Parathyroid adenoma (tissue), 2 donors: ENCODE results near the gene IMMP2L.

Experiments
- H2AFZ ChIP-seq: fragments of 300-600 bp; sonication (generic); one replicate; pipeline ENCODE4 v1.7.0; 2017; ENCODE audit warnings: antibody characterized with exemption, mild to moderate bottlenecking
- H3K27ac ChIP-seq: fragments of 300-600 bp; sonication (generic); one replicate; pipeline ENCODE4 v1.7.0; 2017
- H3K27me3 ChIP-seq: fragments of 300-600 bp; sonication (generic); one replicate; pipeline ENCODE4 v1.7.0; 2017; ENCODE audit warnings: low read length; ENCODE audit not compliant: control insufficient read depth, insufficient read depth
- H3K36me3 ChIP-seq: fragments of 300-600 bp; sonication (generic); one replicate; pipeline ENCODE4 v1.7.0; 2017; ENCODE audit warnings: low read length; ENCODE audit not compliant: control insufficient read depth, insufficient read depth
- H3K4me1 ChIP-seq: fragments of 300-600 bp; sonication (generic); one replicate; pipeline ENCODE4 v1.7.0; 2017; ENCODE audit warnings: control low read depth
- H3K4me2 ChIP-seq: fragments of 300-600 bp; sonication (generic); one replicate; pipeline ENCODE4 v1.7.0; 2017; ENCODE audit warnings: low read length
- H3K4me3 ChIP-seq: fragments of 300-600 bp; sonication (generic); one replicate; pipeline ENCODE4 v1.7.0; 2017; ENCODE audit warnings: low read depth, low read length
- H3K79me2 ChIP-seq: fragments of 300-600 bp; sonication (generic); one replicate; pipeline ENCODE4 v1.7.0; 2017; ENCODE audit warnings: control low read depth
- H3K9ac ChIP-seq: fragments of 300-600 bp; sonication (generic); one replicate; pipeline ENCODE4 v1.7.0; 2017; ENCODE audit warnings: mild to moderate bottlenecking
- H3K9me3 ChIP-seq: fragments of 300-600 bp; sonication (generic); one replicate; pipeline ENCODE4 v1.7.0; 2017; ENCODE audit warnings: low read length; ENCODE audit not compliant: control insufficient read depth
- CTCF ChIP-seq: fragments of 300-600 bp; sonication (generic); IDR thresholded peaks from one replicate; pipeline ENCODE4 v1.7.0; 2017; ENCODE audit warnings: antibody characterized with exemption, mild to moderate bottlenecking
- donor health status: primary hyperparathyroidism.

The IMMP2L gene

GRCh38 chr7:111009526-111010040, 552.7 kb downstream of the IMMP2L start:
- Histone ChIP-seq H3K79me2 (no peaks in the 10 kb centered on the region), H3K4me1 (no peaks in the 10 kb centered on the region), H3K4me3 (no peak overlapping the region), H3K4me2 (no peak overlapping the region), H3K36me3 (no peaks in the 10 kb centered on the region), H3K27ac (no peak overlapping the region), H2AFZ (no peak overlapping the region), H3K27me3 (no peaks in the 10 kb centered on the region), H3K9me3 (no peaks in the 10 kb centered on the region), H3K9ac (no peak overlapping the region)
- no peak for TF ChIP-seq CTCF

- Histone ChIP-seq H3K9me3 (no peaks in the 10 kb centered on the region), H3K36me3 (no peaks in the 10 kb centered on the region)
Measured at GRCh38 chr7:111006691-111007090, 555.6 kb downstream of the IMMP2L start.

GRCh38 chr7:111006040-111006439, 556.3 kb downstream of the IMMP2L start:
- no peak overlapping the region for H3K9ac ChIP-seq
- no peak for TF ChIP-seq CTCF

More at GRCh38 chr7:111006691-111007090, 555.6 kb downstream of the IMMP2L start:
- Histone ChIP-seq H2AFZ (no peak overlapping the region), H3K4me3 (no peak overlapping the region), H3K9ac (no peak overlapping the region), H3K4me1 (no peaks in the 10 kb centered on the region), H3K4me2 (no peak overlapping the region), H3K27ac (no peak overlapping the region), H3K27me3 (no peaks in the 10 kb centered on the region), H3K79me2 (no peaks in the 10 kb centered on the region)
- no peak for TF ChIP-seq CTCF

GRCh38 chr7:111005445-111005844, 556.8 kb downstream of the IMMP2L start:
- no peaks in the 10 kb centered on the region for H3K27me3 ChIP-seq
- no peak overlapping the region for H3K9ac ChIP-seq
- no peaks in the 10 kb centered on the region for H3K4me1 ChIP-seq
- no peak overlapping the region for H3K27ac ChIP-seq
- no peaks in the 10 kb centered on the region for H3K36me3 ChIP-seq
- H3K79me2 ChIP-seq: no peaks in the 10 kb centered on the region
- H3K4me2 ChIP-seq: no peak overlapping the region
- no peaks in the 10 kb centered on the region for H3K9me3 ChIP-seq
- H2AFZ ChIP-seq: no peak overlapping the region
- TF ChIP-seq CTCF: no peak
- H3K4me3 ChIP-seq: no peak overlapping the region

More at GRCh38 chr7:111006040-111006439, 556.3 kb downstream of the IMMP2L start:
- Histone ChIP-seq H3K36me3 (no peaks in the 10 kb centered on the region), H3K4me3 (no peak overlapping the region), H3K27ac (no peak overlapping the region), H3K4me2 (no peak overlapping the region), H3K4me1 (no peaks in the 10 kb centered on the region), H3K9me3 (no peaks in the 10 kb centered on the region), H3K27me3 (no peaks in the 10 kb centered on the region), H3K79me2 (no peaks in the 10 kb centered on the region), H2AFZ (no peak overlapping the region)

- H2AFZ ChIP-seq: no peak overlapping the region
- TF ChIP-seq CTCF: no peak
- H3K4me1 ChIP-seq: no peaks in the 10 kb centered on the region
- H3K4me3 ChIP-seq: no peak overlapping the region
- H3K27ac ChIP-seq: no peak overlapping the region
- no peak overlapping the region for H3K4me2 ChIP-seq
- no peaks in the 10 kb centered on the region for H3K27me3 ChIP-seq
- H3K36me3 ChIP-seq: no peaks in the 10 kb centered on the region
- H3K9me3 ChIP-seq: no peaks in the 10 kb centered on the region
- H3K79me2 ChIP-seq: no peaks in the 10 kb centered on the region
- no peak overlapping the region for H3K9ac ChIP-seq
Measured at GRCh38 chr7:111004310-111004901, 557.9 kb downstream of the IMMP2L start.
